ENCODE results near the gene SUN3. TPM values are rescaled to one million over a fixed set of nuclear protein-coding genes. Genes with fewer than 3 reads are reported as not detected.

SUN3 gene
- total and polyA plus RNA-seq, 2 of the 8 experiments (the other 6 are each of a cell fraction or from before 2014, with no cell fraction given), result not detected

DNA sequence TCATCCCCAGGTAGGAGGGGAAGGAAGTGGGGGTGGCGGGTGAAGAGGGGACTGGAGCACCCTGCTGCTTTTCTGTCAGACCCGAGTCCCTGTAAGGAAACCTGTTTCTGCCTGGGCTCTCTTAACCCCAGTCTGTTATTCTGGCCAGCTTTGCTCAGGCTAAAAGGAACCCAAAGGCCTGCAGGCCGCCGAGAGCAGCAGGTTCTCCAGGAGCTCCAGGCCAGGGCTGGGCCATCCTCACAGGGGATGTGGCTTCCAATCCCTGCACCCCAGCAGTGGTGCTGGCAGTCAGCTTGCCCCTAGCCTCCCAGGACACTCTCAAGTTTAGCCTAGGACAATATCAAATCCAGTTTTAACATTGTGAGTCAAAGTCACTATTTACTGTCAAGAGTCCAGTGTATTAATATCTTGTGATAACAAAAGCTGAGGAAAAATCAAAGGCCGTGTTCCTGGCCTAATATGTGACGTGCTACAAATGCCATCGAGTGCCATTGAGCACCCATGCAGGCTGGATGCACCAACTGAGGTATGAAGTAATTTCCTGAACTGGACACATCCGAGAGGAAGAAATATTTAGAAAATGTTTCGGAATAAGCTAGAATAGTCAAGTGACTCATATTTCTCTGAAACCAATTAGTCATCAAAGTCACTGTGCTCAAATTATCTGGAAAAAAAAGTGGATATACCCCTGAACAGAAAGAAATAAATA is 87.6 kb downstream of the SUN3 start:
- Histone ChIP-seq H2AFZ (ENCODE audit: low read length) (no peak overlapping the region), H2BK120ac (replicated peaks; ENCODE audit: low read depth, low read length) (no peak overlapping the region), H3K27ac (ENCODE audit: low read depth, low read length) (no peak overlapping the region), H3K79me1 (ENCODE audit: low read depth, low read length) (no peaks in the 10 kb centered on the region), H3K36me3 (ENCODE audit: control insufficient read depth in 2 of 4, insufficient read depth in 4 of 4, low read length in 3 of 4) (no peaks in the 10 kb centered on the region), H3K27me3 (replicated peaks in 1 of 4; ENCODE audit: control insufficient read depth in 3 of 4, extremely low read depth in 1 of 4, insufficient read depth in 3 of 4, low read length in 3 of 4) (no peaks in the 10 kb centered on the region), H3K79me2 (ENCODE audit: control insufficient read depth in 1 of 2, insufficient read depth in 2 of 2, low read length in 2 of 2) (no peaks in the 10 kb centered on the region), H3K23me2 (ENCODE audit: low read depth, low read length) (peaks cover 3% of the 10 kb centered on the region; the same call in 1 of the 2 replicates), H3K18ac (ENCODE audit: extremely low read depth, low read length) (no peak overlapping the region; the same call in 1 of the 2 replicates), H2BK5ac (ENCODE audit: low read depth, low read length) (peak overlapping the region; percentile 0; the same call in 1 of the 2 replicates), H3K4ac (replicated peaks; ENCODE audit: insufficient read length, low read depth, low read length) (no peak overlapping the region), H3K56ac (replicated peaks; ENCODE audit: insufficient read length, low read depth, low read length) (no peak overlapping the region), H4K20me1 (replicated peaks in 1 of 2; ENCODE audit: control insufficient read depth in 1 of 2, insufficient read depth in 2 of 2, low read length in 2 of 2) (peaks cover 0 to 1% of the 10 kb centered on the region in 2 experiments), H3K4me3 (ENCODE audit: extremely low read depth in 1 of 4, insufficient read depth in 2 of 4, low read depth in 3 of 4, low read length in 4 of 4) (no peak overlapping the region), H3K14ac (ENCODE audit: insufficient read length) (no peak overlapping the region), H3K9ac (replicated peaks in 1 of 4; ENCODE audit: extremely low read depth in 1 of 4, low read depth in 3 of 4, low read length in 3 of 4) (no peak overlapping the region), H4K5ac (ENCODE audit: insufficient read length, low read depth, low read length) (no peak overlapping the region), H3K23ac (ENCODE audit: insufficient read length) (no peak overlapping the region), H2BK20ac (ENCODE audit: low read length) (no peak overlapping the region), H2BK12ac (ENCODE audit: low read depth, low read length) (peak overlapping the region; percentile 3; the same call in 1 of the 2 replicates), H2BK15ac (ENCODE audit: low read length) (no peak overlapping the region), H3K4me1 (replicated peaks in 1 of 4; ENCODE audit: control insufficient read depth in 3 of 4, insufficient read depth in 4 of 4, low read length in 3 of 4) (peaks cover 0 to 9% (median 5%) of the 10 kb centered on the region in 4 experiments; a peak in 6 of 7 replicates), H4K91ac (replicated peaks; ENCODE audit: insufficient read length, low read length) (no peak overlapping the region), H2AK5ac (ENCODE audit: low read depth, low read length) (no peak overlapping the region), H4K8ac (ENCODE audit: extremely low read depth, insufficient read depth, low read length) (no peak overlapping the region), H3K9me3 (ENCODE audit: insufficient read depth in 2 of 2, low read depth in 1 of 2, low read length in 1 of 2) (no peaks in the 10 kb centered on the region), H3K4me2 (ENCODE audit: insufficient read depth in 1 of 2, low read depth in 2 of 2, low read length in 2 of 2) (no peak overlapping the region)
- ChIA-PET CTCF (ENCODE audit: partially characterized antibody) (interaction anchor here (1.1 to 5.4 kb wide), 9 partner anchors 9 to 169 kb away, joined by 3 to 34 read pairs (median 5); partner anchors contain the start of gene PKD1L1), POLR2A (ENCODE audit: partially characterized antibody) (interaction anchor here (0.8 to 1.1 kb wide), 2 partner anchors 13 to 33 kb away, joined by 3 read pairs; no protein-coding TSS in a partner anchor)
- whole genome bisulfite sequencing, 2 experiments (ENCODE audit: extremely low coverage in 1 of 2, insufficient coverage in 1 of 2, insufficient read length in 1 of 2, insufficient replicate concordance in 2 of 2, low coverage in 1 of 2, low lambda C conversion rate in 2 of 2, missing lambda C conversion rate in 1 of 2), result 79% methylated on average over 9 of the region's 9 CpGs; no CpG with 5 or more reads in 1 of the 2 experiments
- DNase-seq (ENCODE audit: low read depth in 1 of 2, low spot score in 2 of 2) (no peak), FAIRE-seq (no peak)
- TF ChIP-seq RAD21 (IDR thresholded peaks at IDR 0.05 in 1 of 2, conservative IDR thresholded peaks at IDR 0.05 in 1 of 2; ENCODE audit: low read depth in 2 of 2, low read length in 2 of 2) (no peak), TAF7 (optimal IDR thresholded peaks at IDR 0.05; ENCODE audit: borderline replicate concordance, low read depth, low read length) (no peak), PHF8 (conservative IDR thresholded peaks at IDR 0.05; ENCODE audit: low read depth, low read length) (no peak), SAP30 (IDR thresholded peaks at IDR 0.05; ENCODE audit: insufficient read depth, insufficient replicate concordance, low read length) (no peak), JUN (IDR thresholded peaks at IDR 0.05; ENCODE audit: low read depth, low read length) (no peak), CBX5 (IDR thresholded peaks at IDR 0.05; ENCODE audit: low read depth, low read length) (no peak), CTBP2 (IDR thresholded peaks at IDR 0.05; ENCODE audit: borderline replicate concordance, insufficient read depth, insufficient read length, low read length) (no peak), SRF (IDR thresholded peaks at IDR 0.05; ENCODE audit: low read depth, low read length) (no peak), SIN3A (conservative IDR thresholded peaks at IDR 0.05 in 1 of 2, IDR thresholded peaks at IDR 0.05 in 1 of 2; ENCODE audit: low read depth in 1 of 2, low read length in 2 of 2) (no peak), ASH2L (IDR thresholded peaks at IDR 0.05; ENCODE audit: low read length) (no peak)
- TF ChIP-seq, protein P1, sequence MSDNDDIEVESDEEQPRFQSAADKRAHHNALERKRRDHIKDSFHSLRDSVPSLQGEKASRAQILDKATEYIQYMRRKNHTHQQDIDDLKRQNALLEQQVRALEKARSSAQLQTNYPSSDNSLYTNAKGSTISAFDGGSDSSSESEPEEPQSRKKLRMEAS (IDR thresholded peaks at IDR 0.05), result no peak

Data from H1 (cell line).